GM20000 (cell line): Measurements from ENCODE around the gene PARM1.

Experiments
- DNase-seq: peaks from one replicate; pipeline ENCODE4 v3.0.0; 2012; ENCODE audit warnings: low spot score
- CTCF ChIP-seq: IDR thresholded peaks from 2 replicates; pipeline ENCODE4 v1.5.1; 2012; ENCODE audit warnings: mild to moderate bottlenecking, control low read depth; ENCODE audit errors: extremely low read depth, missing control alignments

PARM1 gene

GRCh38 chr4:75069493-75070074 lies 136.7 kb downstream of the PARM1 start:
- no peak for TF ChIP-seq CTCF
- peak; percentile 16 for DNase-seq

- no peak for TF ChIP-seq CTCF
- DNase-seq = no peak
Observed at GRCh38 chr4:75071317-75071716, 138.4 kb downstream of the PARM1 start.

- DNase-seq = no peak
- TF ChIP-seq CTCF = no peak
Observed at GRCh38 chr4:75080888-75081287, 148.0 kb downstream of the PARM1 start.

- no peak for DNase-seq
- no peak for TF ChIP-seq CTCF
Observed at GRCh38 chr4:75081561-75081960, 148.6 kb downstream of the PARM1 start.

- no peak for TF ChIP-seq CTCF
- no peak for DNase-seq
Observed at GRCh38 chr4:75087416-75087815, 154.5 kb downstream of the PARM1 start.

- TF ChIP-seq CTCF = no peak
- no peak for DNase-seq
Observed at GRCh38 chr4:75087865-75088264, 154.9 kb downstream of the PARM1 start.

GRCh38 chr4:75089206-75089605 lies 156.3 kb downstream of the PARM1 start:
- DNase-seq = no peak
- no peak for TF ChIP-seq CTCF
